GM12801 (cell line): ENCODE measurements around the gene ATP1A3.

Experiments
- CTCF ChIP-seq: IDR thresholded peaks from one replicate; pipeline ENCODE4 v1.5.1; 2011; ENCODE audit warnings: control low read depth; ENCODE audit not compliant: insufficient read length; ENCODE audit errors: extremely low read depth

The ATP1A3 gene

GRCh38 chr19:42021185-42021584 is 27.2 kb upstream of the ATP1A3 start:
- no peak for TF ChIP-seq CTCF

GRCh38 chr19:42018503-42019193 is 24.6 kb upstream of the ATP1A3 start:
- TF ChIP-seq CTCF = no peak

GRCh38 chr19:42017040-42017439 is 23.0 kb upstream of the ATP1A3 start:
- TF ChIP-seq CTCF = no peak

GRCh38 chr19:42010245-42011126 is 16.5 kb upstream of the ATP1A3 start:
- TF ChIP-seq CTCF = no peak

GRCh38 chr19:42006569-42006968 is 12.5 kb upstream of the ATP1A3 start:
- TF ChIP-seq CTCF = no peak

GRCh38 chr19:42005504-42005903 is 11.5 kb upstream of the ATP1A3 start:
- no peak for TF ChIP-seq CTCF

- no peak for TF ChIP-seq CTCF
Observed at GRCh38 chr19:42003506-42004294, 9.7 kb upstream of the ATP1A3 start.
